ENCODE measurements around the gene SKAP1. TPM values are rescaled to one million over a fixed set of nuclear protein-coding genes. Genes with fewer than 3 reads are reported as not detected.

SKAP1 gene
- total RNA-seq, 1 donor from 2014 or later: 0.27 TPM

GRCh38 chr17:48471817-48472410 is 41.9 kb upstream of the SKAP1 start:
- H3K27me3 ChIP-seq (ENCODE audit: low read depth): peaks cover 98% of the 10 kb centered on the region
- no peaks in the 10 kb centered on the region for H3K4me1 ChIP-seq
- no peak overlapping the region for H3K4me3 ChIP-seq
- H3K27ac ChIP-seq (replicated peaks): no peak overlapping the region
- intact Hi-C loops (cut with micrococcal nuclease): no loop called here
- no peaks in the 10 kb centered on the region for H3K36me3 ChIP-seq
- no peak for TF ChIP-seq CTCF (IDR thresholded peaks at IDR 0.05; ENCODE audit: borderline replicate concordance)
- H3K9me3 ChIP-seq (replicated peaks): no peaks in the 10 kb centered on the region
- DNase-seq: no peak

- no peak overlapping the region for H3K27ac ChIP-seq (replicated peaks)
- no peaks in the 10 kb centered on the region for H3K4me1 ChIP-seq
- no peaks in the 10 kb centered on the region for H3K9me3 ChIP-seq (replicated peaks)
- H3K27me3 ChIP-seq (ENCODE audit: low read depth): peaks cover 99% of the 10 kb centered on the region
- intact Hi-C loops (cut with micrococcal nuclease): no loop called here
- H3K4me3 ChIP-seq: no peak overlapping the region
- no peak for DNase-seq
- no peaks in the 10 kb centered on the region for H3K36me3 ChIP-seq
- no peak for TF ChIP-seq CTCF (IDR thresholded peaks at IDR 0.05; ENCODE audit: borderline replicate concordance)
Measured at GRCh38 chr17:48470388-48471034, 40.5 kb upstream of the SKAP1 start.

- Histone ChIP-seq H3K4me1 (no peaks in the 10 kb centered on the region), H3K27ac (replicated peaks) (no peak overlapping the region), H3K27me3 (ENCODE audit: low read depth) (peaks cover 99% of the 10 kb centered on the region), H3K36me3 (no peaks in the 10 kb centered on the region), H3K9me3 (replicated peaks) (no peaks in the 10 kb centered on the region), H3K4me3 (no peak overlapping the region)
- TF ChIP-seq CTCF (IDR thresholded peaks at IDR 0.05; ENCODE audit: borderline replicate concordance): no peak
- intact Hi-C loops (cut with micrococcal nuclease): no loop called here
- no peak for DNase-seq
Measured at GRCh38 chr17:48469227-48469626, 39.2 kb upstream of the SKAP1 start.

GRCh38 chr17:48468299-48468698 is 38.3 kb upstream of the SKAP1 start:
- Histone ChIP-seq H3K27ac (replicated peaks) (no peak overlapping the region), H3K4me1 (no peaks in the 10 kb centered on the region), H3K36me3 (no peaks in the 10 kb centered on the region), H3K9me3 (replicated peaks) (no peaks in the 10 kb centered on the region), H3K4me3 (no peak overlapping the region), H3K27me3 (ENCODE audit: low read depth) (peaks cover 99% of the 10 kb centered on the region)
- no peak for DNase-seq
- no peak for TF ChIP-seq CTCF (IDR thresholded peaks at IDR 0.05; ENCODE audit: borderline replicate concordance)
- intact Hi-C loops (cut with micrococcal nuclease): no loop called here

GRCh38 chr17:48465884-48466283 is 35.9 kb upstream of the SKAP1 start:
- intact Hi-C loops (cut with micrococcal nuclease): no loop called here
- no peaks in the 10 kb centered on the region for H3K4me1 ChIP-seq
- DNase-seq: no peak
- no peaks in the 10 kb centered on the region for H3K9me3 ChIP-seq (replicated peaks)
- H3K36me3 ChIP-seq: no peaks in the 10 kb centered on the region
- no peak overlapping the region for H3K27ac ChIP-seq (replicated peaks)
- no peak overlapping the region for H3K4me3 ChIP-seq
- TF ChIP-seq CTCF (IDR thresholded peaks at IDR 0.05; ENCODE audit: borderline replicate concordance): no peak
- peaks cover 99% of the 10 kb centered on the region for H3K27me3 ChIP-seq (ENCODE audit: low read depth)
